ENCODE data around the gene NFIX.

NFIX gene

GRCh38 chr19:13002166-13002898 lies 7.1 kb downstream of the NFIX start:
- no peaks in the 10 kb centered on the region for H3K36me3 ChIP-seq (ENCODE audit: control insufficient read depth, insufficient read depth, low read length)
- no peak overlapping the region for H4K5ac ChIP-seq (ENCODE audit: low read length)
- H3K18ac ChIP-seq (ENCODE audit: low read length): no peak overlapping the region
- no peak overlapping the region for H2BK15ac ChIP-seq (replicated peaks; ENCODE audit: low read depth)
- no peak overlapping the region for H3K4me3 ChIP-seq (ENCODE audit: low read length)
- H2BK5ac ChIP-seq (ENCODE audit: low read length): no peak overlapping the region
- no peaks in the 10 kb centered on the region for H3K79me2 ChIP-seq (ENCODE audit: control insufficient read depth, insufficient read depth, low read length)
- H2BK120ac ChIP-seq (ENCODE audit: low read depth, low read length): no peak overlapping the region
- H3K4me2 ChIP-seq (ENCODE audit: low read length): no peak overlapping the region
- no peak overlapping the region for H3K23ac ChIP-seq (ENCODE audit: low read length)
- no peak overlapping the region for H2AK5ac ChIP-seq (ENCODE audit: low read length)
- H3K27ac ChIP-seq (ENCODE audit: low read depth, low read length): no peak overlapping the region
- H4K8ac ChIP-seq (ENCODE audit: low read depth, low read length): no peak overlapping the region
- no peak overlapping the region for H3K9ac ChIP-seq (ENCODE audit: low read length)
- no peak overlapping the region for H3K4ac ChIP-seq (ENCODE audit: low read depth, low read length)
- H3K79me1 ChIP-seq (ENCODE audit: low read length): no peaks in the 10 kb centered on the region
- H3K56ac ChIP-seq (ENCODE audit: low read length): no peak overlapping the region
- H3K4me1 ChIP-seq (ENCODE audit: control insufficient read depth, low read depth, low read length): no peaks in the 10 kb centered on the region
- no peak for DNase-seq
- WGBS (ENCODE audit: extremely low coverage, insufficient coverage, low lambda C conversion rate): no CpG with 5 or more reads among the region's 29 CpGs
- H3K27me3 ChIP-seq (ENCODE audit: insufficient read depth, low read length, poor library complexity): peaks cover 23% of the 10 kb centered on the region

- H3K4me1 ChIP-seq (ENCODE audit: control insufficient read depth, low read depth, low read length): no peaks in the 10 kb centered on the region
- H2BK5ac ChIP-seq (ENCODE audit: low read length): no peak overlapping the region
- peaks cover 21% of the 10 kb centered on the region for H3K27me3 ChIP-seq (ENCODE audit: insufficient read depth, low read length, poor library complexity)
- no peak overlapping the region for H2BK15ac ChIP-seq (replicated peaks; ENCODE audit: low read depth)
- no peaks in the 10 kb centered on the region for H3K79me1 ChIP-seq (ENCODE audit: low read length)
- H4K5ac ChIP-seq (ENCODE audit: low read length): no peak overlapping the region
- no peak overlapping the region for H3K56ac ChIP-seq (ENCODE audit: low read length)
- H3K27ac ChIP-seq (ENCODE audit: low read depth, low read length): no peak overlapping the region
- H3K4me3 ChIP-seq (ENCODE audit: low read length): no peak overlapping the region
- no peak overlapping the region for H3K23ac ChIP-seq (ENCODE audit: low read length)
- H3K79me2 ChIP-seq (ENCODE audit: control insufficient read depth, insufficient read depth, low read length): no peaks in the 10 kb centered on the region
- no peak overlapping the region for H3K18ac ChIP-seq (ENCODE audit: low read length)
- no peak for DNase-seq
- H2BK120ac ChIP-seq (ENCODE audit: low read depth, low read length): no peak overlapping the region
- no peak overlapping the region for H3K4ac ChIP-seq (ENCODE audit: low read depth, low read length)
- no peak overlapping the region for H2AK5ac ChIP-seq (ENCODE audit: low read length)
- no peaks in the 10 kb centered on the region for H3K36me3 ChIP-seq (ENCODE audit: control insufficient read depth, insufficient read depth, low read length)
- no peak overlapping the region for H4K8ac ChIP-seq (ENCODE audit: low read depth, low read length)
- WGBS (ENCODE audit: extremely low coverage, insufficient coverage, low lambda C conversion rate): no CpG with 5 or more reads among the region's 15 CpGs
- no peak overlapping the region for H3K4me2 ChIP-seq (ENCODE audit: low read length)
- no peak overlapping the region for H3K9ac ChIP-seq (ENCODE audit: low read length)
These were observed 7.8 kb downstream of the NFIX start for GRCh38 chr19:13003081-13003480.

- H3K18ac ChIP-seq (ENCODE audit: low read length): no peak overlapping the region
- H3K27me3 ChIP-seq (ENCODE audit: insufficient read depth, low read length, poor library complexity): peaks cover 27% of the 10 kb centered on the region
- no peak overlapping the region for H2BK5ac ChIP-seq (ENCODE audit: low read length)
- H3K56ac ChIP-seq (ENCODE audit: low read length): no peak overlapping the region
- no peak overlapping the region for H2BK120ac ChIP-seq (ENCODE audit: low read depth, low read length)
- H3K4me1 ChIP-seq (ENCODE audit: control insufficient read depth, low read depth, low read length): no peaks in the 10 kb centered on the region
- no peak overlapping the region for H3K4me2 ChIP-seq (ENCODE audit: low read length)
- H3K9ac ChIP-seq (ENCODE audit: low read length): no peak overlapping the region
- H3K79me2 ChIP-seq (ENCODE audit: control insufficient read depth, insufficient read depth, low read length): no peaks in the 10 kb centered on the region
- H3K23ac ChIP-seq (ENCODE audit: low read length): no peak overlapping the region
- H3K79me1 ChIP-seq (ENCODE audit: low read length): no peaks in the 10 kb centered on the region
- no peak overlapping the region for H2BK15ac ChIP-seq (replicated peaks; ENCODE audit: low read depth)
- H3K4me3 ChIP-seq (ENCODE audit: low read length): no peak overlapping the region
- no peak overlapping the region for H2AK5ac ChIP-seq (ENCODE audit: low read length)
- H3K4ac ChIP-seq (ENCODE audit: low read depth, low read length): no peak overlapping the region
- no peak overlapping the region for H4K8ac ChIP-seq (ENCODE audit: low read depth, low read length)
- DNase-seq: no peak
- no peaks in the 10 kb centered on the region for H3K36me3 ChIP-seq (ENCODE audit: control insufficient read depth, insufficient read depth, low read length)
- H3K27ac ChIP-seq (ENCODE audit: low read depth, low read length): no peak overlapping the region
- WGBS (ENCODE audit: extremely low coverage, insufficient coverage, low lambda C conversion rate): no CpG with 5 or more reads among the region's 7 CpGs
- H4K5ac ChIP-seq (ENCODE audit: low read length): no peak overlapping the region
These were observed 9.0 kb downstream of the NFIX start for GRCh38 chr19:13004273-13004672.

GRCh38 chr19:13005253-13005652 lies 10.0 kb downstream of the NFIX start:
- Histone ChIP-seq H3K27me3 (ENCODE audit: insufficient read depth, low read length, poor library complexity) (peaks cover 37% of the 10 kb centered on the region), H4K8ac (ENCODE audit: low read depth, low read length) (no peak overlapping the region), H2BK5ac (ENCODE audit: low read length) (no peak overlapping the region), H3K79me1 (ENCODE audit: low read length) (no peaks in the 10 kb centered on the region), H3K23ac (ENCODE audit: low read length) (no peak overlapping the region), H3K9ac (ENCODE audit: low read length) (no peak overlapping the region), H3K4me3 (ENCODE audit: low read length) (no peak overlapping the region), H3K79me2 (ENCODE audit: control insufficient read depth, insufficient read depth, low read length) (no peaks in the 10 kb centered on the region), H3K4ac (ENCODE audit: low read depth, low read length) (no peak overlapping the region), H4K5ac (ENCODE audit: low read length) (no peak overlapping the region), H3K27ac (ENCODE audit: low read depth, low read length) (no peak overlapping the region), H2BK15ac (replicated peaks; ENCODE audit: low read depth) (no peak overlapping the region), H2BK120ac (ENCODE audit: low read depth, low read length) (no peak overlapping the region), H3K36me3 (ENCODE audit: control insufficient read depth, insufficient read depth, low read length) (no peaks in the 10 kb centered on the region), H3K56ac (ENCODE audit: low read length) (no peak overlapping the region), H3K18ac (ENCODE audit: low read length) (no peak overlapping the region), H3K4me1 (ENCODE audit: control insufficient read depth, low read depth, low read length) (no peaks in the 10 kb centered on the region), H3K4me2 (ENCODE audit: low read length) (no peak overlapping the region), H2AK5ac (ENCODE audit: low read length) (no peak overlapping the region)
- WGBS (ENCODE audit: extremely low coverage, insufficient coverage, low lambda C conversion rate): no CpG with 5 or more reads among the region's 4 CpGs
- no peak for DNase-seq

GRCh38 chr19:13005861-13006370 lies 10.6 kb downstream of the NFIX start:
- no peak overlapping the region for H4K5ac ChIP-seq (ENCODE audit: low read length)
- DNase-seq: no peak
- H3K9ac ChIP-seq (ENCODE audit: low read length): no peak overlapping the region
- no peak overlapping the region for H2AK5ac ChIP-seq (ENCODE audit: low read length)
- H3K4me2 ChIP-seq (ENCODE audit: low read length): no peak overlapping the region
- peaks cover 44% of the 10 kb centered on the region for H3K27me3 ChIP-seq (ENCODE audit: insufficient read depth, low read length, poor library complexity)
- H3K36me3 ChIP-seq (ENCODE audit: control insufficient read depth, insufficient read depth, low read length): no peaks in the 10 kb centered on the region
- WGBS (ENCODE audit: extremely low coverage, insufficient coverage, low lambda C conversion rate): no CpG with 5 or more reads among the region's 12 CpGs
- no peaks in the 10 kb centered on the region for H3K79me1 ChIP-seq (ENCODE audit: low read length)
- H3K79me2 ChIP-seq (ENCODE audit: control insufficient read depth, insufficient read depth, low read length): no peaks in the 10 kb centered on the region
- H3K4me3 ChIP-seq (ENCODE audit: low read length): no peak overlapping the region
- H2BK120ac ChIP-seq (ENCODE audit: low read depth, low read length): no peak overlapping the region
- no peaks in the 10 kb centered on the region for H3K4me1 ChIP-seq (ENCODE audit: control insufficient read depth, low read depth, low read length)
- no peak overlapping the region for H3K27ac ChIP-seq (ENCODE audit: low read depth, low read length)
- H2BK5ac ChIP-seq (ENCODE audit: low read length): no peak overlapping the region
- H4K8ac ChIP-seq (ENCODE audit: low read depth, low read length): no peak overlapping the region
- H3K18ac ChIP-seq (ENCODE audit: low read length): no peak overlapping the region
- no peak overlapping the region for H3K23ac ChIP-seq (ENCODE audit: low read length)
- H3K56ac ChIP-seq (ENCODE audit: low read length): no peak overlapping the region
- no peak overlapping the region for H3K4ac ChIP-seq (ENCODE audit: low read depth, low read length)
- no peak overlapping the region for H2BK15ac ChIP-seq (replicated peaks; ENCODE audit: low read depth)
